K562 (cell line): ENCODE results near the gene UBALD2. TPM values are rescaled to one million over a fixed set of nuclear protein-coding genes. Genes with fewer than 3 reads are reported as not detected.

Experiments
- CREM ChIP-seq: IDR thresholded peaks from 2 replicates; pipeline ENCODE4 v1.6.1; 2014; ENCODE audit warnings: antibody characterized with exemption, low read depth
- CXXC5 ChIP-seq: fragments of 250-450 bp; sonication (Bioruptor Pico); IDR thresholded peaks from 2 replicates; pipeline ENCODE4 v1.8.0; 2022; ENCODE audit warnings: inconsistent platforms, mild to moderate bottlenecking, moderate library complexity
- DEAF1 ChIP-seq: fragments of 450-650 bp; formaldehyde crosslinking; IDR thresholded peaks from 2 replicates; pipeline ENCODE4 v1.4.0; 2020; ENCODE audit warnings: mild to moderate bottlenecking, moderate library complexity
- DLX4 ChIP-seq: fragments of 250-450 bp; sonication (Bioruptor Pico); IDR thresholded peaks from 2 replicates; pipeline ENCODE4 v1.6.1; 2021; ENCODE audit warnings: mild to moderate bottlenecking
- IFI16 ChIP-seq: fragments of 250-450 bp; sonication (Bioruptor Pico); IDR thresholded peaks from 2 replicates; pipeline ENCODE4 v2.1.2; 2022; ENCODE audit warnings: mild to moderate bottlenecking, inconsistent platforms
- MEIS2 ChIP-seq: fragments of 450-650 bp; IDR thresholded peaks from 2 replicates; pipeline ENCODE4 v1.6.1; 2014; ENCODE audit warnings: mild to moderate bottlenecking; ENCODE audit not compliant: partially characterized antibody
- NFE2L1 ChIP-seq: fragments of 450-650 bp; IDR thresholded peaks from 2 replicates; pipeline ENCODE4 v1.6.1; 2016; ENCODE audit warnings: missing genetic modification characterization, low read depth, mild to moderate bottlenecking, missing compliant biosample characterization, moderate library complexity, borderline replicate concordance
- NFYB ChIP-seq: IDR thresholded peaks from 2 replicates; pipeline ENCODE4 v1.6.1; 2011; ENCODE audit warnings: mild to moderate bottlenecking, moderate library complexity; ENCODE audit not compliant: insufficient read length; ENCODE audit errors: extremely low read depth
- PYGO2 ChIP-seq: fragments of 450-650 bp; IDR thresholded peaks from 2 replicates; pipeline ENCODE4 v1.6.1; 2016; ENCODE audit warnings: mild to moderate bottlenecking, missing genetic modification characterization, moderate library complexity, missing compliant biosample characterization
- RBFOX2 ChIP-seq: fragments of 200-400 bp; formaldehyde crosslinking; IDR thresholded peaks from 2 replicates; pipeline ENCODE4 v1.6.1; 2017; ENCODE audit warnings: low read depth, mild to moderate bottlenecking, low read length, moderate library complexity
- RBM39 ChIP-seq: fragments of 200-400 bp; formaldehyde crosslinking; optimal IDR thresholded peaks from 2 replicates; pipeline ENCODE3; 2018; ENCODE audit warnings: low read depth, low read length
- TOE1 ChIP-seq, 2 experiments: fragments of 450-650 bp in 1 of 2; sonication (generic) in 1 of 2; formaldehyde crosslinking in 1 of 2; IDR thresholded peaks; 2 replicates each; pipeline versions ENCODE4 v1.7.1 to v1.8.0; 2016 to 2022; ENCODE audit warnings: borderline replicate concordance in 2 of 2, mild to moderate bottlenecking in 2 of 2, antibody characterized with exemption in 1 of 2, inconsistent platforms in 1 of 2, low read depth in 1 of 2, missing genetic modification reagents in 1 of 2, moderate library complexity in 1 of 2
- ZBTB17 ChIP-seq: fragments of 450-650 bp; formaldehyde crosslinking; IDR thresholded peaks from 2 replicates; pipeline ENCODE4 v1.4.0; 2020; ENCODE audit warnings: mild to moderate bottlenecking
- polyA plus RNA-seq, 8 experiments: library from polyadenylated mRNA; depleted of rRNA in 4 of 8; stranded (reverse) in 5 of 8; unstranded in 3 of 8; fragments of >200 nt; fragmentation: Nextera tagmentation in 2 of 8; fragmentation: Illumina TruSeq in 1 of 8; extraction: Ambion mirVana in 2 of 8; extraction: Trizol in 1 of 8; gene quantifications; 2 replicates each; pipeline versions ENCODE4 v1.2.1 to v1.2.3, GENCODE V29; 2011 to 2014; ENCODE audit warnings: inconsistent platforms in 1 of 8, missing spikeins in 1 of 8
- total RNA-seq, 7 experiments: library from RNA; depleted of rRNA in 6 of 7; stranded (reverse); fragments of >200 nt in 6 of 7; fragmentation: Illumina TruSeq in 2 of 7; extraction: Trizol in 2 of 7; gene quantifications; 2 replicates each; pipeline versions ENCODE4 v1.2.1 to v1.2.3, GENCODE V29; 2011 to 2021; ENCODE audit warnings: low replicate concordance in 1 of 7
- TF ChIP-seq, protein P1 (sequence below), 2 experiments: IDR thresholded peaks in 1 of 2; conservative IDR thresholded peaks in 1 of 2; 2 replicates each; pipeline ENCODE4 v1.6.1; 2016; ENCODE audit warnings: low read depth in 2 of 2, mild to moderate bottlenecking in 1 of 2, missing compliant biosample characterization in 1 of 2, missing genetic modification characterization in 1 of 2, moderate library complexity in 1 of 2
- TF ChIP-seq, protein P2 (sequence below), 2 experiments: IDR thresholded peaks; 2 replicates each; pipeline ENCODE4 v1.6.1; 2011; ENCODE audit warnings: borderline replicate concordance in 1 of 2, control low read depth in 1 of 2, low read depth in 1 of 2, low read length in 1 of 2, mild to moderate bottlenecking in 1 of 2, mixed read lengths in 1 of 2, moderate library complexity in 1 of 2; ENCODE audit not compliant: insufficient read depth in 1 of 2, insufficient read length in 1 of 2, poor library complexity in 1 of 2, severe bottlenecking in 1 of 2; ENCODE audit errors: extremely low read depth in 1 of 2
- TF ChIP-seq, protein P3 (sequence below): sonication (generic); formaldehyde crosslinking; IDR thresholded peaks from 2 replicates; pipeline ENCODE4 v1.8.1; 2023; ENCODE audit warnings: mild to moderate bottlenecking, missing genetic modification reagents

Gene UBALD2
- total and polyA plus RNA-seq, 9 of the 15 experiments (the other 6 are each of a cell fraction or from before 2014, with no cell fraction given): 2.3 to 94.1 (median 25.3) TPM

DNA sequence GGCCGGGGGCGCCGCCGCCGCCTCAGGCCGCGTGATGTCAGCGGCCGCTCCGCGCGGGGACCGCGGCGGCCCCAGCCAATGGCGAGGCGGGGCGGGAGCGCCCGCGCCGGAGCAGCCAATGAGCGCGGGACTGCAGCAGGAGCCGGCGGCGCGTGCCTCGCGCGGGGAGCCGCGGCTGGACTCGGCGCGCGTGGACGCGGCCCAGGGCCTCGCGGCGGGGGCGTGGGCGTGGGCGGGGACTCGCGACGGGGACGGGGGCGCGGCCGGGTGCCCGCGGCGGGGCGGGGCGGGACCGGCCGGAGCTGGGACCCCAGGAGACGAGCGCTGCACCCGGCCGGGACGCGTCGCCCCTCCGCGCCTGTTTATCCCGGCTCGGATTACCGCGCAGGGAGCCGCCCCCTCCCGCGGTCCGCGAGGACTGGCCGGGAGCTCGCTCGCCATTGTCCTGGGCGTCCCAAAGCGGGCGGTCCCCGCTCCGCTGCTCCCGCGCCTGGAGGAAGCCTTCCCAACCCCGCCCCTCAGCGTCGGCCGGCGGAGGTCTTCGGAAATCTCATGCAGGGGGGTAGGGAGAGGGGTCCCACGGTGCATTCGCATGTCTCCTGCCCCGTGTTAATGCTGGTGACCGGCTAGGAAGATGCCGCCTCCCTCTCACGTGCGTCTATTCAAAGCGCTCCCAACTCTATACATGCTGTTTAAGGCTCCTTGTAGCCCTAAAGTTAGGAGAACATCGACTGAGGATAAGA is 24.5 kb upstream of the UBALD2 start, which contains the start of gene RNF157 (continued):
- TF ChIP-seq, protein P1, sequence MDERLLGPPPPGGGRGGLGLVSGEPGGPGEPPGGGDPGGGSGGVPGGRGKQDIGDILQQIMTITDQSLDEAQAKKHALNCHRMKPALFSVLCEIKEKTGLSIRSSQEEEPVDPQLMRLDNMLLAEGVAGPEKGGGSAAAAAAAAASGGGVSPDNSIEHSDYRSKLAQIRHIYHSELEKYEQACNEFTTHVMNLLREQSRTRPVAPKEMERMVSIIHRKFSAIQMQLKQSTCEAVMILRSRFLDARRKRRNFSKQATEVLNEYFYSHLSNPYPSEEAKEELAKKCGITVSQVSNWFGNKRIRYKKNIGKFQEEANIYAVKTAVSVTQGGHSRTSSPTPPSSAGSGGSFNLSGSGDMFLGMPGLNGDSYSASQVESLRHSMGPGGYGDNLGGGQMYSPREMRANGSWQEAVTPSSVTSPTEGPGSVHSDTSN (CRISPR knock-in tag; IDR thresholded peaks at IDR 0.05; ENCODE audit: low read depth): no peak
- TF ChIP-seq, protein P1 (tag; conservative IDR thresholded peaks at IDR 0.05; ENCODE audit: low read depth): no peak
- TF ChIP-seq TOE1 (IDR thresholded peaks at IDR 0.05; ENCODE audit: borderline replicate concordance) (peak; percentile 27; the same call in 1 of the 2 replicates), TOE1 (CRISPR knock-in tag; IDR thresholded peaks at IDR 0.05; ENCODE audit: borderline replicate concordance, low read depth) (peak; percentile 57; the same call in 1 of the 2 replicates), RBM39 (no peak), IFI16 (CRISPR knock-in tag) (no peak), DLX4 (CRISPR knock-in tag) (no peak), CREM (0 out of 2 replicates have a peak, but pooled peaks have one; percentile 4), MEIS2 (no peak), DEAF1 (no peak), RBFOX2 (peak; percentile 93), CXXC5 (CRISPR knock-in tag) (peak; percentile 72), NFE2L1 (no peak), PYGO2 (tag) (no peak), ZBTB17 (CRISPR knock-in tag) (0 out of 2 replicates have a peak, but pooled peaks have one; percentile 35), NFYB (peak; percentile 96)
- TF ChIP-seq, protein P2, sequence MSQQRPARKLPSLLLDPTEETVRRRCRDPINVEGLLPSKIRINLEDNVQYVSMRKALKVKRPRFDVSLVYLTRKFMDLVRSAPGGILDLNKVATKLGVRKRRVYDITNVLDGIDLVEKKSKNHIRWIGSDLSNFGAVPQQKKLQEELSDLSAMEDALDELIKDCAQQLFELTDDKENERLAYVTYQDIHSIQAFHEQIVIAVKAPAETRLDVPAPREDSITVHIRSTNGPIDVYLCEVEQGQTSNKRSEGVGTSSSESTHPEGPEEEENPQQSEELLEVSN (IDR thresholded peaks at IDR 0.05; ENCODE audit: borderline replicate concordance in 1 of 2, extremely low read depth in 1 of 2, insufficient read depth in 1 of 2, insufficient read length in 1 of 2, low read depth in 1 of 2, low read length in 1 of 2, poor library complexity in 1 of 2, severe bottlenecking in 1 of 2): peak; percentile 98 to 99
- TF ChIP-seq, protein P3, sequence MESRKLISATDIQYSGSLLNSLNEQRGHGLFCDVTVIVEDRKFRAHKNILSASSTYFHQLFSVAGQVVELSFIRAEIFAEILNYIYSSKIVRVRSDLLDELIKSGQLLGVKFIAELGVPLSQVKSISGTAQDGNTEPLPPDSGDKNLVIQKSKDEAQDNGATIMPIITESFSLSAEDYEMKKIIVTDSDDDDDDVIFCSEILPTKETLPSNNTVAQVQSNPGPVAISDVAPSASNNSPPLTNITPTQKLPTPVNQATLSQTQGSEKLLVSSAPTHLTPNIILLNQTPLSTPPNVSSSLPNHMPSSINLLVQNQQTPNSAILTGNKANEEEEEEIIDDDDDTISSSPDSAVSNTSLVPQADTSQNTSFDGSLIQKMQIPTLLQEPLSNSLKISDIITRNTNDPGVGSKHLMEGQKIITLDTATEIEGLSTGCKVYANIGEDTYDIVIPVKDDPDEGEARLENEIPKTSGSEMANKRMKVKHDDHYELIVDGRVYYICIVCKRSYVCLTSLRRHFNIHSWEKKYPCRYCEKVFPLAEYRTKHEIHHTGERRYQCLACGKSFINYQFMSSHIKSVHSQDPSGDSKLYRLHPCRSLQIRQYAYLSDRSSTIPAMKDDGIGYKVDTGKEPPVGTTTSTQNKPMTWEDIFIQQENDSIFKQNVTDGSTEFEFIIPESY (CRISPR knock-in tag): no peak
